HCT116 (cell line): ENCODE results near the gene TCERG1L.

ENCODE experiments used
- CEBPB ChIP-seq: IDR thresholded peaks from 2 replicates; pipeline ENCODE4 v1.6.1; 2012; ENCODE audit warnings: low read depth
- ELF1 ChIP-seq: IDR thresholded peaks from 2 replicates; pipeline ENCODE4 v1.6.1; 2012; ENCODE audit warnings: low read depth, borderline replicate concordance
- EZH2 ChIP-seq: fragments of 200-600 bp; sonication (generic); IDR thresholded peaks from 2 replicates; pipeline ENCODE4 v1.6.1; 2017; ENCODE audit warnings: antibody characterized with exemption, mixed run types
- EZH2phosphoT487 ChIP-seq: fragments of 200-600 bp; IDR thresholded peaks from 2 replicates; pipeline ENCODE4 v1.6.1; 2018; ENCODE audit warnings: antibody characterized with exemption, borderline replicate concordance
- JUND ChIP-seq: IDR thresholded peaks from 2 replicates; pipeline ENCODE4 v1.6.1; 2012
- POLR2A ChIP-seq: IDR thresholded peaks from 2 replicates; pipeline ENCODE4 v1.7.0; 2011; ENCODE audit warnings: borderline replicate concordance; ENCODE audit not compliant: insufficient read depth, insufficient read length; ENCODE audit errors: extremely low read depth
- SIN3A ChIP-seq: IDR thresholded peaks from 2 replicates; pipeline ENCODE4 v1.6.1; 2012; ENCODE audit warnings: low read depth
- TCF7L2 ChIP-seq: IDR thresholded peaks from 2 replicates; pipeline ENCODE4 v1.7.0; 2011; ENCODE audit warnings: borderline replicate concordance, inconsistent platforms; ENCODE audit not compliant: insufficient read depth, insufficient read length; ENCODE audit errors: extremely low read depth
- YY1 ChIP-seq: IDR thresholded peaks from 2 replicates; pipeline ENCODE4 v1.6.1; 2011; ENCODE audit warnings: low read length, low read depth, moderate library complexity, mild to moderate bottlenecking; ENCODE audit not compliant: insufficient replicate concordance; ENCODE audit errors: extremely low read depth
- ZNF274 ChIP-seq: fragments of 200-500 bp; sonication (Bioruptor generic); IDR thresholded peaks from 2 replicates; pipeline ENCODE4 v1.6.1; 2014; ENCODE audit warnings: mild to moderate bottlenecking, low read depth, low read length, inconsistent platforms
- TF ChIP-seq, protein P1 (sequence below): IDR thresholded peaks from 2 replicates; pipeline ENCODE4 v1.6.1; 2011; ENCODE audit warnings: mild to moderate bottlenecking, low read length, moderate library complexity; ENCODE audit not compliant: insufficient replicate concordance; ENCODE audit errors: extremely low read depth
- TF ChIP-seq, protein P2 (sequence below), 3 experiments: fragments of 200-600 bp in 1 of 3; sonication (generic) in 1 of 3; IDR thresholded peaks in 2 of 3; conservative IDR thresholded peaks in 1 of 3; 2 replicates each; pipeline ENCODE4 v1.5.1; 2012 to 2017; ENCODE audit warnings: low read depth in 2 of 3, low read length in 2 of 3, antibody characterized with exemption in 1 of 3, borderline replicate concordance in 1 of 3, control low read depth in 1 of 3, mild to moderate bottlenecking in 1 of 3, mixed read lengths in 1 of 3, mixed run types in 1 of 3, moderate library complexity in 1 of 3; ENCODE audit not compliant: insufficient read depth in 1 of 3
- TF ChIP-seq, protein P3 (sequence below): IDR thresholded peaks from 2 replicates; pipeline ENCODE4 v1.6.1; 2012; ENCODE audit warnings: low read depth

DNA sequence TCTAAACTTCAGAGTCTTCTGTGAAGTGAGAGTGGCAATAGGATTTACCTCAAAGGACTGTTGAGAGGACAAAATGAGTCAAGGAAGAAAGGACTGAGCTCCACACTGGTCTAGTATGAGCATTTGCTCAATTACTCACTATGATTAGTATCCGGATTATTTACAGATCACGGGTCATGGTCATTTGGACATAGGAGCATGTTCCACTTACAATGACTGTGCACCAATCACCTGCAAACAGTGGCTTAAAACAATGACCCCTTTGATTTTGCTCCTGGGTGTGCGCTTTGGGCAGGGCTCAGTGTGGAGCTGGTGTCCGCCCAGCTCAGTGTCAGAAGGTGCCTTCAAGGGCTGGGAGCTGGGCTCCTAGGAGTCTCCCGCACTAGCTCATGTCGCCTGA lies 225.4 kb downstream of the TCERG1L start:
- TF ChIP-seq, protein P1, sequence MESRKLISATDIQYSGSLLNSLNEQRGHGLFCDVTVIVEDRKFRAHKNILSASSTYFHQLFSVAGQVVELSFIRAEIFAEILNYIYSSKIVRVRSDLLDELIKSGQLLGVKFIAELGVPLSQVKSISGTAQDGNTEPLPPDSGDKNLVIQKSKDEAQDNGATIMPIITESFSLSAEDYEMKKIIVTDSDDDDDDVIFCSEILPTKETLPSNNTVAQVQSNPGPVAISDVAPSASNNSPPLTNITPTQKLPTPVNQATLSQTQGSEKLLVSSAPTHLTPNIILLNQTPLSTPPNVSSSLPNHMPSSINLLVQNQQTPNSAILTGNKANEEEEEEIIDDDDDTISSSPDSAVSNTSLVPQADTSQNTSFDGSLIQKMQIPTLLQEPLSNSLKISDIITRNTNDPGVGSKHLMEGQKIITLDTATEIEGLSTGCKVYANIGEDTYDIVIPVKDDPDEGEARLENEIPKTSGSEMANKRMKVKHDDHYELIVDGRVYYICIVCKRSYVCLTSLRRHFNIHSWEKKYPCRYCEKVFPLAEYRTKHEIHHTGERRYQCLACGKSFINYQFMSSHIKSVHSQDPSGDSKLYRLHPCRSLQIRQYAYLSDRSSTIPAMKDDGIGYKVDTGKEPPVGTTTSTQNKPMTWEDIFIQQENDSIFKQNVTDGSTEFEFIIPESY, result no peak
- TF ChIP-seq, protein P2, sequence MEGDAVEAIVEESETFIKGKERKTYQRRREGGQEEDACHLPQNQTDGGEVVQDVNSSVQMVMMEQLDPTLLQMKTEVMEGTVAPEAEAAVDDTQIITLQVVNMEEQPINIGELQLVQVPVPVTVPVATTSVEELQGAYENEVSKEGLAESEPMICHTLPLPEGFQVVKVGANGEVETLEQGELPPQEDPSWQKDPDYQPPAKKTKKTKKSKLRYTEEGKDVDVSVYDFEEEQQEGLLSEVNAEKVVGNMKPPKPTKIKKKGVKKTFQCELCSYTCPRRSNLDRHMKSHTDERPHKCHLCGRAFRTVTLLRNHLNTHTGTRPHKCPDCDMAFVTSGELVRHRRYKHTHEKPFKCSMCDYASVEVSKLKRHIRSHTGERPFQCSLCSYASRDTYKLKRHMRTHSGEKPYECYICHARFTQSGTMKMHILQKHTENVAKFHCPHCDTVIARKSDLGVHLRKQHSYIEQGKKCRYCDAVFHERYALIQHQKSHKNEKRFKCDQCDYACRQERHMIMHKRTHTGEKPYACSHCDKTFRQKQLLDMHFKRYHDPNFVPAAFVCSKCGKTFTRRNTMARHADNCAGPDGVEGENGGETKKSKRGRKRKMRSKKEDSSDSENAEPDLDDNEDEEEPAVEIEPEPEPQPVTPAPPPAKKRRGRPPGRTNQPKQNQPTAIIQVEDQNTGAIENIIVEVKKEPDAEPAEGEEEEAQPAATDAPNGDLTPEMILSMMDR (IDR thresholded peaks at IDR 0.05 in 2 of 3, conservative IDR thresholded peaks at IDR 0.05 in 1 of 3; ENCODE audit: borderline replicate concordance in 1 of 3, insufficient read depth in 1 of 3, low read depth in 2 of 3, low read length in 2 of 3), result no peak
- TF ChIP-seq, protein P3, sequence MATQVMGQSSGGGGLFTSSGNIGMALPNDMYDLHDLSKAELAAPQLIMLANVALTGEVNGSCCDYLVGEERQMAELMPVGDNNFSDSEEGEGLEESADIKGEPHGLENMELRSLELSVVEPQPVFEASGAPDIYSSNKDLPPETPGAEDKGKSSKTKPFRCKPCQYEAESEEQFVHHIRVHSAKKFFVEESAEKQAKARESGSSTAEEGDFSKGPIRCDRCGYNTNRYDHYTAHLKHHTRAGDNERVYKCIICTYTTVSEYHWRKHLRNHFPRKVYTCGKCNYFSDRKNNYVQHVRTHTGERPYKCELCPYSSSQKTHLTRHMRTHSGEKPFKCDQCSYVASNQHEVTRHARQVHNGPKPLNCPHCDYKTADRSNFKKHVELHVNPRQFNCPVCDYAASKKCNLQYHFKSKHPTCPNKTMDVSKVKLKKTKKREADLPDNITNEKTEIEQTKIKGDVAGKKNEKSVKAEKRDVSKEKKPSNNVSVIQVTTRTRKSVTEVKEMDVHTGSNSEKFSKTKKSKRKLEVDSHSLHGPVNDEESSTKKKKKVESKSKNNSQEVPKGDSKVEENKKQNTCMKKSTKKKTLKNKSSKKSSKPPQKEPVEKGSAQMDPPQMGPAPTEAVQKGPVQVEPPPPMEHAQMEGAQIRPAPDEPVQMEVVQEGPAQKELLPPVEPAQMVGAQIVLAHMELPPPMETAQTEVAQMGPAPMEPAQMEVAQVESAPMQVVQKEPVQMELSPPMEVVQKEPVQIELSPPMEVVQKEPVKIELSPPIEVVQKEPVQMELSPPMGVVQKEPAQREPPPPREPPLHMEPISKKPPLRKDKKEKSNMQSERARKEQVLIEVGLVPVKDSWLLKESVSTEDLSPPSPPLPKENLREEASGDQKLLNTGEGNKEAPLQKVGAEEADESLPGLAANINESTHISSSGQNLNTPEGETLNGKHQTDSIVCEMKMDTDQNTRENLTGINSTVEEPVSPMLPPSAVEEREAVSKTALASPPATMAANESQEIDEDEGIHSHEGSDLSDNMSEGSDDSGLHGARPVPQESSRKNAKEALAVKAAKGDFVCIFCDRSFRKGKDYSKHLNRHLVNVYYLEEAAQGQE, result no peak
- TF ChIP-seq POLR2A (no peak), EZH2phosphoT487 (no peak), SIN3A (no peak), EZH2 (no peak), CEBPB (no peak), TCF7L2 (no peak), JUND (no peak), ZNF274 (no peak), YY1 (no peak), ELF1 (no peak)
